Stimulated activated CD8-positive, alpha-beta memory T cell treated with anti-CD3 and anti-CD28 coated beads, Interleukin-7, amount 100 ng/mL, for 1 hour (primary cell): ENCODE results near the gene CYLD.

ENCODE experiments used
- DNase-seq, 2 donors: peaks; one replicate each; pipeline ENCODE4 v3.0.0-alpha.2; 2020; ENCODE audit warnings: low read depth in 2 of 2

Gene CYLD

GRCh38 chr16:50740736-50741135, 1.1 kb upstream of the CYLD start:
- DNase-seq: no peak

GRCh38 chr16:50741225-50741780, 583 bp upstream of the CYLD start:
- no peak for DNase-seq

GRCh38 chr16:50742576-50743200, 802 bp downstream of the CYLD start:
- no peak for DNase-seq

GRCh38 chr16:50743581-50744225, 1.8 kb downstream of the CYLD start:
- DNase-seq: no peak

GRCh38 chr16:50744881-50745280, 3.0 kb downstream of the CYLD start:
- no peak for DNase-seq

GRCh38 chr16:50745940-50746339, 4.1 kb downstream of the CYLD start:
- no peak for DNase-seq

- DNase-seq: no peak
Observed at GRCh38 chr16:50747207-50747956, 5.5 kb downstream of the CYLD start.

GRCh38 chr16:50751528-50751927, 9.6 kb downstream of the CYLD start:
- DNase-seq: no peak

GRCh38 chr16:50752471-50753235, 10.8 kb downstream of the CYLD start:
- no peak for DNase-seq

- no peak for DNase-seq
Observed at GRCh38 chr16:50756473-50756872, 14.6 kb downstream of the CYLD start.

GRCh38 chr16:50761267-50761666, 19.4 kb downstream of the CYLD start:
- DNase-seq: no peak

GRCh38 chr16:50762241-50762640, 20.4 kb downstream of the CYLD start:
- DNase-seq: no peak

- DNase-seq: no peak
Observed at GRCh38 chr16:50763211-50763610, 21.3 kb downstream of the CYLD start.

- no peak for DNase-seq
Observed at GRCh38 chr16:50765260-50765659, 23.4 kb downstream of the CYLD start.

GRCh38 chr16:50765861-50766260, 24.0 kb downstream of the CYLD start:
- DNase-seq: no peak

GRCh38 chr16:50767197-50767596, 25.3 kb downstream of the CYLD start:
- DNase-seq: no peak

- DNase-seq: no peak
Observed at GRCh38 chr16:50771366-50771765, 29.5 kb downstream of the CYLD start.

GRCh38 chr16:50774405-50774804, 32.5 kb downstream of the CYLD start:
- no peak for DNase-seq

GRCh38 chr16:50774960-50775359, 33.1 kb downstream of the CYLD start:
- DNase-seq: no peak

- no peak for DNase-seq
Observed at GRCh38 chr16:50776037-50776436, 34.2 kb downstream of the CYLD start.

- DNase-seq: no peak
Observed at GRCh38 chr16:50778284-50779163, 36.6 kb downstream of the CYLD start.
